ENCODE measurements around the gene SRCAP. TPM values are rescaled to one million over a fixed set of nuclear protein-coding genes. Genes with fewer than 3 reads are reported as not detected.

The SRCAP gene
- total RNA-seq, 4 donors from 2014 or later = 50.4 to 109 (median 81.8) TPM

DNA sequence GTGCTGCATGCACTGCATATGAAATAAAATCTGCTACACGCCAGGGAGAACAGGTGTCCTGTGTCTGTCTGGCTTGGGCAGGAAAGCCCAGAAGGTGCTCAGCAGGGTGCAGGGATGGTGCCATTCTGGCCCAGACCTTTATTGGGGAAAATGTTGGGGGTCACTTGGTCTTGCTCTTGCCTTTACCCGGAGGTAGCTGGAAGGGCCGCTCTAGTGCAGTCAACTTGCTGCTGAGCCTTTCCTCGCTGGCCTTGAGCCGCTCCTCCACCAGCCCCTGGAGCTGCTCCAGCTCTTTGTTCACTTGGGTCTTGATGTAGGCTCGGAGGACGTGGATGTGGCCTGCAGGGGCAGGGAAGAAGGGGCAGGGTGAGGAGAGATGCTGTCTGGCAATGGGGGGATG lies 58.3 kb downstream of the SRCAP start:
- TF ChIP-seq POLR2A (IDR thresholded peaks at IDR 0.05) = no peak
- Histone ChIP-seq H3K4me3 (no peak overlapping the region), H3K27me3 (no peaks in the 10 kb centered on the region), H3K4me1 (peaks cover 0 to 11% (median 7%) of the 10 kb centered on the region in 4 donors), H3K9me3 (no peaks in the 10 kb centered on the region), H3K36me3 (peaks cover 0 to 38% (median 0%) of the 10 kb centered on the region in 3 donors), H3K27ac (no peak overlapping the region)
- peak in 1 of 3 donors; percentile 31 for DNase-seq

DNA sequence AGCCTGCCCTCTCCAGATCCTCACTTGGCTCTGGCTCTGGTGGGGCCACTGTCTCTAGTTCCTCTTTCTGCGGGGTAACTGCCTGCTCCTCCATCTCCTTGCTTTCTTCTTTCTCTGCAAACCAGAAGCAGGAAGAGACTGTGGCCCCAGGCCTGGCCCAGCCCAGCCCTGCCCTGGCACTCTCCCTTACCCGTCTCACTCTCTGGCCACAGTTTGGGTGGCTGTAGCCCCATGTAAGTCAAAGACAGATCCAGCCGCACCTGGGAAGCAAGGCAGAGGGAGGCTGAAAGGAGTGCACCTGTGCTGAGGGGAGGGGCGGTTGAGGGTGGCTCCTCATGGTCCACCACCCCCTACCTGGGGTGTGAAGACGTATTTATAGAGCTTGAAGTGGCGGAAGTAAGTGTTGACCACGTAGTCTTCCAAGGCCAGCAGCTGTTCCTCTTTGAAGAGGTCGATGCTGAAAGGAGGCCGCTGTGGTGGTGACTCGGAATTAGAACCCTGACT lies 60.1 kb downstream of the SRCAP start:
- peak overlapping the region in 2 of 4 donors; percentile 25 to 55 for H3K27ac ChIP-seq
- H3K27me3 ChIP-seq = no peaks in the 10 kb centered on the region
- H3K9me3 ChIP-seq = no peaks in the 10 kb centered on the region
- DNase-seq = peak in 2 of 3 donors; percentile 34 to 57
- peaks cover 0 to 25% (median 18%) of the 10 kb centered on the region in 4 donors for H3K4me1 ChIP-seq
- H3K36me3 ChIP-seq = peaks cover 0 to 27% (median 0%) of the 10 kb centered on the region in 3 donors
- no peak overlapping the region for H3K4me3 ChIP-seq
- TF ChIP-seq, protein P1, sequence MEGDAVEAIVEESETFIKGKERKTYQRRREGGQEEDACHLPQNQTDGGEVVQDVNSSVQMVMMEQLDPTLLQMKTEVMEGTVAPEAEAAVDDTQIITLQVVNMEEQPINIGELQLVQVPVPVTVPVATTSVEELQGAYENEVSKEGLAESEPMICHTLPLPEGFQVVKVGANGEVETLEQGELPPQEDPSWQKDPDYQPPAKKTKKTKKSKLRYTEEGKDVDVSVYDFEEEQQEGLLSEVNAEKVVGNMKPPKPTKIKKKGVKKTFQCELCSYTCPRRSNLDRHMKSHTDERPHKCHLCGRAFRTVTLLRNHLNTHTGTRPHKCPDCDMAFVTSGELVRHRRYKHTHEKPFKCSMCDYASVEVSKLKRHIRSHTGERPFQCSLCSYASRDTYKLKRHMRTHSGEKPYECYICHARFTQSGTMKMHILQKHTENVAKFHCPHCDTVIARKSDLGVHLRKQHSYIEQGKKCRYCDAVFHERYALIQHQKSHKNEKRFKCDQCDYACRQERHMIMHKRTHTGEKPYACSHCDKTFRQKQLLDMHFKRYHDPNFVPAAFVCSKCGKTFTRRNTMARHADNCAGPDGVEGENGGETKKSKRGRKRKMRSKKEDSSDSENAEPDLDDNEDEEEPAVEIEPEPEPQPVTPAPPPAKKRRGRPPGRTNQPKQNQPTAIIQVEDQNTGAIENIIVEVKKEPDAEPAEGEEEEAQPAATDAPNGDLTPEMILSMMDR (IDR thresholded peaks at IDR 0.05) = no peak
- TF ChIP-seq POLR2A (IDR thresholded peaks at IDR 0.05) = no peak

DNA sequence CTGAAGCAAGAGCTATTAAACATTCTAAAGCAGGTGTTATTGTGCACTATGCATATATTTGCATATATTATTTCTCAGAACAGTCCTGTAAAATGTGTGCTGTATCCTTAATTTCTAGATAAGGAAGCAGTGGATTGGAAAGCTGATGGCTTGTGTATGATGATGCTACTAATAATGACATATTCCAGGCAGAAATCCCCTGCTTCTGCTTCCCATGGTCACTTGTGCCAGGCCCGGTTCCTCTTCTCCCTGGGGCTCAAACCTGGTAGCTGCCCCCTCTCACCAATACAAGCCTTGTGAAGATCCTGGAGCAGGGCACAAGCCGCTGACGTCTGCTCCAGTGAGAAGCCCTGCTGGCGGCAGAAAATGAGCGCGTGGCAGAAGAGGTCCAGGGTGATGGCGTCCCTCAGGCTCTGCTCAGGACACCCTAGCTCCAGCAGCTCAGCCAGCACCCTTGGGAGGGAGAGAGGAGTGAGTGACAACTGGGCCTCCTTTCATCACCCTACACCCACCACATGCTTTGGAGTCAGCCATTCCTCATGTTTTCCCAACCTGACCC lies 61.1 kb downstream of the SRCAP start:
- H3K9me3 ChIP-seq = no peaks in the 10 kb centered on the region
- TF ChIP-seq, protein P1 (IDR thresholded peaks at IDR 0.05) = no peak
- no peak for TF ChIP-seq POLR2A (IDR thresholded peaks at IDR 0.05)
- no peak overlapping the region for H3K4me3 ChIP-seq
- DNase-seq = no peak
- H3K27me3 ChIP-seq = no peaks in the 10 kb centered on the region
- no peak overlapping the region for H3K27ac ChIP-seq
- peaks cover 0 to 33% (median 0%) of the 10 kb centered on the region in 3 donors for H3K36me3 ChIP-seq
- peaks cover 0 to 27% (median 18%) of the 10 kb centered on the region in 4 donors for H3K4me1 ChIP-seq

DNA sequence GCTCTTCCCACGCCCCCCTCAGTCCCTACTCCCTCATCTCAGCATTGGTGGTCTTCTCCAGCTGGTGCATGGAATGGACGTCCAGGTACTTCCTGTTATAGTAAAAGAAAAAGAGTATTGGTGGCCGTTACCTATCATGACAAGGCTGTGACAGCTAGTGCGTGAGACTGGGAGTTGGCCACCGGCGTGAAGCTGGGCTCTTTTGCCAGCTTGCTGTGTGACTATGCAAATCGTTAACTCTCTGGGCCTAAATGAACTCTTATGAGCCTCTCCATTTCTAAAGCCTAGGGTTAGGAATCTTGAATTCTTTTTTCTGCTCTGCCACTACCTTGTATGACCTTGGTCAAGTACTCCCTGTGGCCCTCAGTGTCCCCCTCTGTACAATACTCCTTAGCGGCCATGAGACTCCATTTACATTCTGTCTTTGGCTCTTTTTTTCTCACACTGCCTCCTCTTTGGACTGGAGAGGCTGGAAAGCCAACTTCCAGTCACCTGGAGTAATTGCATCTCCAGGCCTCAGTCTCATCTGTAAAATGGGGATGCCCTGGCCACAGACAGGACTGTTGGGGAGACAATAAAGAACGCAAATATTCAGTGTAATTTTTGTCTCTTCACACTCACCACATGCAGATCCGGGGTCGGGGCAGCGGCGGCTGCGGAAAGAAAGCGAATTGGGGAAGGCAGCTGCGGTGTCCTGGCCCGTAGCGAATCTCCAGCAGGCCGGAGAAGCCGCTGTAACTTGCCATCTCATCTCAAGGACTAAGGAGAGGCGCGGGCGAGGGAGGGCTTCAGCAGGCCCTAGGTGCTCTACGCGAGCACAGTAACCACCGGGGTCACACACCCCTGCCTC lies 61.8 kb downstream of the SRCAP start:
- TF ChIP-seq, protein P1 (IDR thresholded peaks at IDR 0.05) = no peak
- no peak for TF ChIP-seq POLR2A (IDR thresholded peaks at IDR 0.05)
- Histone ChIP-seq H3K27ac (peak overlapping the region; percentile 29 to 84 (median 56)), H3K9me3 (no peaks in the 10 kb centered on the region), H3K27me3 (no peaks in the 10 kb centered on the region), H3K4me3 (peak overlapping the region; percentile 77 to 90 (median 86)), H3K36me3 (peaks cover 0 to 39% (median 0%) of the 10 kb centered on the region in 3 donors), H3K4me1 (peaks cover 0 to 27% (median 18%) of the 10 kb centered on the region in 4 donors)
- no peak for DNase-seq

DNA sequence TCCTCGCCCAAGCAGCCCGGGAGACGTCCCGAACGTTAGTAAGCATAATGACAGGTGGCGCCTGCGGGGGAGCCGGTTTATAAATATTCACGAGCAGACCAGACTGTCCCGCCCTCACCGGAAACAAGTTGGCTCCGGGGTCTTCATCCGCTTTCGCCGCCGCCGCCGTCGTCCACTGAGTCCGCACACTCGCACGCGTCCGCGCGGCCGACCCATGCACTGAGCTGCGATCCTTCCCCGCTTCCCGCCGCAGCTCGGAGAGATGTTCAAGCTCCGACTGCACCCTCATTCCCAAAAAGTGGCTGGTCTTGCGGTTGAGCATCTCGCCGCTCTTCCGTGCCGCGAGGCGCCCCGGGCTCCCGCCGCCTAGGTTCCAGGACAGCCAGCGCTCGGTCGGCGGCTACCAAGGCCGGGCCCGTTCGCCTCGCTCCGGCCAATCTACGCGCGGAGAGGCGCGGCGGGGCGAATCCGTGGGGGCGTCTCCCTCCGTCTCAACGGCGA lies 62.5 kb downstream of the SRCAP start:
- Histone ChIP-seq H3K36me3 (peaks cover 0 to 40% (median 0%) of the 10 kb centered on the region in 3 donors), H3K4me3 (peak overlapping the region; percentile 77 to 90 (median 86)), H3K27ac (peak overlapping the region; percentile 29 to 84 (median 56)), H3K27me3 (no peaks in the 10 kb centered on the region), H3K9me3 (no peaks in the 10 kb centered on the region), H3K4me1 (peaks cover 0 to 27% (median 18%) of the 10 kb centered on the region in 4 donors)
- no peak for TF ChIP-seq POLR2A (IDR thresholded peaks at IDR 0.05)
- TF ChIP-seq, protein P1 (IDR thresholded peaks at IDR 0.05) = no peak
- peak; percentile 62 to 70 (median 66) for DNase-seq
